ENCODE results near the gene MMP24.
A peak's percentile ranks its signal among the peaks of the same experiment; 100 is the strongest.

- TF ChIP-seq, protein P1, sequence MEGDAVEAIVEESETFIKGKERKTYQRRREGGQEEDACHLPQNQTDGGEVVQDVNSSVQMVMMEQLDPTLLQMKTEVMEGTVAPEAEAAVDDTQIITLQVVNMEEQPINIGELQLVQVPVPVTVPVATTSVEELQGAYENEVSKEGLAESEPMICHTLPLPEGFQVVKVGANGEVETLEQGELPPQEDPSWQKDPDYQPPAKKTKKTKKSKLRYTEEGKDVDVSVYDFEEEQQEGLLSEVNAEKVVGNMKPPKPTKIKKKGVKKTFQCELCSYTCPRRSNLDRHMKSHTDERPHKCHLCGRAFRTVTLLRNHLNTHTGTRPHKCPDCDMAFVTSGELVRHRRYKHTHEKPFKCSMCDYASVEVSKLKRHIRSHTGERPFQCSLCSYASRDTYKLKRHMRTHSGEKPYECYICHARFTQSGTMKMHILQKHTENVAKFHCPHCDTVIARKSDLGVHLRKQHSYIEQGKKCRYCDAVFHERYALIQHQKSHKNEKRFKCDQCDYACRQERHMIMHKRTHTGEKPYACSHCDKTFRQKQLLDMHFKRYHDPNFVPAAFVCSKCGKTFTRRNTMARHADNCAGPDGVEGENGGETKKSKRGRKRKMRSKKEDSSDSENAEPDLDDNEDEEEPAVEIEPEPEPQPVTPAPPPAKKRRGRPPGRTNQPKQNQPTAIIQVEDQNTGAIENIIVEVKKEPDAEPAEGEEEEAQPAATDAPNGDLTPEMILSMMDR (IDR thresholded peaks at IDR 0.05; ENCODE audit: low read depth, low read length, missing input control) = no peak
- TF ChIP-seq, protein P2, sequence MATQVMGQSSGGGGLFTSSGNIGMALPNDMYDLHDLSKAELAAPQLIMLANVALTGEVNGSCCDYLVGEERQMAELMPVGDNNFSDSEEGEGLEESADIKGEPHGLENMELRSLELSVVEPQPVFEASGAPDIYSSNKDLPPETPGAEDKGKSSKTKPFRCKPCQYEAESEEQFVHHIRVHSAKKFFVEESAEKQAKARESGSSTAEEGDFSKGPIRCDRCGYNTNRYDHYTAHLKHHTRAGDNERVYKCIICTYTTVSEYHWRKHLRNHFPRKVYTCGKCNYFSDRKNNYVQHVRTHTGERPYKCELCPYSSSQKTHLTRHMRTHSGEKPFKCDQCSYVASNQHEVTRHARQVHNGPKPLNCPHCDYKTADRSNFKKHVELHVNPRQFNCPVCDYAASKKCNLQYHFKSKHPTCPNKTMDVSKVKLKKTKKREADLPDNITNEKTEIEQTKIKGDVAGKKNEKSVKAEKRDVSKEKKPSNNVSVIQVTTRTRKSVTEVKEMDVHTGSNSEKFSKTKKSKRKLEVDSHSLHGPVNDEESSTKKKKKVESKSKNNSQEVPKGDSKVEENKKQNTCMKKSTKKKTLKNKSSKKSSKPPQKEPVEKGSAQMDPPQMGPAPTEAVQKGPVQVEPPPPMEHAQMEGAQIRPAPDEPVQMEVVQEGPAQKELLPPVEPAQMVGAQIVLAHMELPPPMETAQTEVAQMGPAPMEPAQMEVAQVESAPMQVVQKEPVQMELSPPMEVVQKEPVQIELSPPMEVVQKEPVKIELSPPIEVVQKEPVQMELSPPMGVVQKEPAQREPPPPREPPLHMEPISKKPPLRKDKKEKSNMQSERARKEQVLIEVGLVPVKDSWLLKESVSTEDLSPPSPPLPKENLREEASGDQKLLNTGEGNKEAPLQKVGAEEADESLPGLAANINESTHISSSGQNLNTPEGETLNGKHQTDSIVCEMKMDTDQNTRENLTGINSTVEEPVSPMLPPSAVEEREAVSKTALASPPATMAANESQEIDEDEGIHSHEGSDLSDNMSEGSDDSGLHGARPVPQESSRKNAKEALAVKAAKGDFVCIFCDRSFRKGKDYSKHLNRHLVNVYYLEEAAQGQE (IDR thresholded peaks at IDR 0.05) = peak; percentile 98
- TF ChIP-seq TAF1 (conservative IDR thresholded peaks at IDR 0.05) = no peak
- TF ChIP-seq MAX (IDR thresholded peaks at IDR 0.05) = peak; percentile 21
- TF ChIP-seq YY1 (IDR thresholded peaks at IDR 0.05) = no peak
- TF ChIP-seq ZBTB33 (IDR thresholded peaks at IDR 0.05) = no peak
- no peak for TF ChIP-seq EGR1 (IDR thresholded peaks at IDR 0.05; ENCODE audit: low read depth in 2 of 2)
- TF ChIP-seq GABPA (IDR thresholded peaks at IDR 0.05 in 1 of 2, conservative IDR thresholded peaks at IDR 0.05 in 1 of 2) = no peak
- TF ChIP-seq FOXA1 (IDR thresholded peaks at IDR 0.05) = no peak
- TF ChIP-seq SP1 (IDR thresholded peaks at IDR 0.05) = no peak
These were observed 593 bp downstream of the MMP24 start for GRCh38 chr20:35226884-35227681.

All from liver (tissue), 3 donors.